Trophoblast cell (in vitro differentiated cells and primary cell): ENCODE measurements around the gene PORCN.

ENCODE experiments used
- DNase-seq, 2 donors: peaks; one replicate each; pipeline ENCODE4 v3.0.0-alpha.2; 2016
- H2AFZ ChIP-seq: 2 replicates; pipeline ENCODE4 v1.6.1; 2013; ENCODE audit warnings: low read length, moderate library complexity, mild to moderate bottlenecking; ENCODE audit not compliant: insufficient read depth, poor library complexity
- H2AK5ac ChIP-seq: 2 replicates; pipeline ENCODE4 v1.6.1; 2013; ENCODE audit warnings: mild to moderate bottlenecking, low read length
- H2BK120ac ChIP-seq: 2 replicates; pipeline ENCODE4 v1.6.1; 2013; ENCODE audit warnings: low read length, mild to moderate bottlenecking, moderate library complexity; ENCODE audit not compliant: insufficient read depth, poor library complexity
- H2BK12ac ChIP-seq: 2 replicates; pipeline ENCODE4 v1.6.1; 2013; ENCODE audit warnings: mild to moderate bottlenecking, low read length, moderate library complexity
- H2BK5ac ChIP-seq: 2 replicates; pipeline ENCODE4 v1.6.1; 2013; ENCODE audit warnings: low read length, low read depth, moderate library complexity, mild to moderate bottlenecking; ENCODE audit not compliant: poor library complexity
- H3K14ac ChIP-seq: 2 replicates; pipeline ENCODE4 v1.6.1; 2013; ENCODE audit warnings: mild to moderate bottlenecking, low read length
- H3K18ac ChIP-seq: 2 replicates; pipeline ENCODE4 v1.6.1; 2013; ENCODE audit warnings: mild to moderate bottlenecking, low read length
- H3K23ac ChIP-seq: 2 replicates; pipeline ENCODE4 v1.6.1; 2013; ENCODE audit warnings: low read length
- H3K27ac ChIP-seq: 2 replicates; pipeline ENCODE4 v1.5.1; 2013; ENCODE audit warnings: low read depth, mild to moderate bottlenecking, inconsistent platforms, low read length, moderate library complexity
- H3K27me3 ChIP-seq: 2 replicates; pipeline ENCODE4 v1.6.1; 2013; ENCODE audit warnings: inconsistent platforms, mild to moderate bottlenecking, low read length, moderate library complexity; ENCODE audit not compliant: insufficient read depth
- H3K36me3 ChIP-seq, 2 experiments: 1 replicate in 1 of 2; 2 replicates in 1 of 2; pipeline ENCODE4 v1.6.1; 2013; ENCODE audit warnings: low read length in 2 of 2, mild to moderate bottlenecking in 2 of 2, moderate library complexity in 1 of 2; ENCODE audit not compliant: insufficient read depth in 2 of 2, control insufficient read depth in 1 of 2
- H3K4ac ChIP-seq: 2 replicates; pipeline ENCODE4 v1.6.1; 2013; ENCODE audit warnings: low read depth, mild to moderate bottlenecking, low read length, moderate library complexity
- H3K4me1 ChIP-seq, 2 experiments: 1 replicate in 1 of 2; 2 replicates in 1 of 2; pipeline ENCODE4 v1.6.1; 2013; ENCODE audit warnings: low read length in 2 of 2, mild to moderate bottlenecking in 2 of 2, moderate library complexity in 1 of 2; ENCODE audit not compliant: insufficient read depth in 2 of 2, control insufficient read depth in 1 of 2
- H3K4me2 ChIP-seq: 2 replicates; pipeline ENCODE4 v1.6.1; 2013; ENCODE audit warnings: inconsistent platforms, mild to moderate bottlenecking, low read length, moderate library complexity
- H3K4me3 ChIP-seq: 2 replicates; pipeline ENCODE4 v1.5.1; 2013; ENCODE audit warnings: mild to moderate bottlenecking, low read depth, low read length, inconsistent platforms
- H3K79me1 ChIP-seq: one replicate; pipeline ENCODE4 v1.6.1; 2013; ENCODE audit warnings: low read length
- H3K79me2 ChIP-seq: 2 replicates; pipeline ENCODE4 v1.6.1; 2013; ENCODE audit warnings: low read length, mild to moderate bottlenecking; ENCODE audit not compliant: control insufficient read depth, insufficient read depth, poor library complexity
- H3K9ac ChIP-seq: 2 replicates; pipeline ENCODE4 v1.6.1; 2013; ENCODE audit warnings: mild to moderate bottlenecking, low read length
- H3K9me3 ChIP-seq: 2 replicates; pipeline ENCODE4 v1.6.1; 2013; ENCODE audit warnings: low read depth, mild to moderate bottlenecking, control low read depth, inconsistent platforms, low read length; ENCODE audit not compliant: insufficient read depth
- H4K12ac ChIP-seq: 2 replicates; pipeline ENCODE4 v1.6.1; 2013; ENCODE audit warnings: low read depth, mild to moderate bottlenecking, low read length, moderate library complexity
- H4K8ac ChIP-seq: 2 replicates; pipeline ENCODE4 v1.6.1; 2013; ENCODE audit warnings: low read depth, mild to moderate bottlenecking, low read length, moderate library complexity
- H4K91ac ChIP-seq: one replicate; pipeline ENCODE4 v1.6.1; 2013; ENCODE audit warnings: low read depth, mild to moderate bottlenecking, low read length, moderate library complexity
- WGBS: extraction: QIAGEN DNeasy Blood & Tissue Kit; methylation state at CpG from one replicate; pipeline ENCODE4 v1.1.7; 2013; ENCODE audit warnings: missing lambda C conversion rate; ENCODE audit not compliant: insufficient read length, insufficient coverage; ENCODE audit errors: extremely low coverage; 5-methylcytosine and 5-hydroxymethylcytosine counted together

The PORCN gene

DNA sequence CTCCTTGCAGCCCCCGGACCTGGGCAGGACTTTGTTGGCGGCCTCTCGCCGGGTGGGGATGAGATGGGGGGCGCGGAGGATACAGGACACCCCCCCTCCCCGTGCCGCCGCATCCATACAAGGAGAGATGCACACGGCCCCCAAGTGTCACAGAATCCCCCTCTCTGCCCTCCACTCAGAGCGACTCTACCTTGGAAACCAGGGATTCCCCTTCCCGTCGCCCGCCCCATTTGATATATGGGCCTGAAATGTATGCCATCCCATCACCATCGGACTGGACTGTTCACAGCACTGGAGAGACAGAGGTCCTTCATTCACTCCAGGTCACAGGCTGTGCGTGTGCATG lies 426 bp downstream of the PORCN start:
- Histone ChIP-seq H3K9ac (peak overlapping the region; percentile 70), H3K4me2 (peak overlapping the region; percentile 94), H2AK5ac (no peak overlapping the region), H2BK120ac (no peak overlapping the region), H3K27me3 (no peaks in the 10 kb centered on the region), H2BK12ac (peak overlapping the region; percentile 32), H3K79me1 (peaks cover 11% of the 10 kb centered on the region), H3K23ac (no peak overlapping the region), H4K8ac (peak overlapping the region; percentile 82), H3K9me3 (peaks cover 2% of the 10 kb centered on the region), H3K4me3 (peak overlapping the region; percentile 78), H3K27ac (no peak overlapping the region), H3K14ac (peak overlapping the region; percentile 49), H3K79me2 (no peaks in the 10 kb centered on the region), H3K36me3 (no peaks in the 10 kb centered on the region), H2BK5ac (peak overlapping the region; percentile 42), H4K12ac (no peak overlapping the region), H3K4me1 (peaks cover 17 to 27% of the 10 kb centered on the region in 2 experiments), H3K4ac (no peak overlapping the region), H2AFZ (peak overlapping the region; percentile 30), H3K18ac (peak overlapping the region; percentile 43), H4K91ac (peak overlapping the region; percentile 84)
- no peak for DNase-seq
- no CpG with 5 or more reads among the region's 16 CpGs for WGBS

DNA sequence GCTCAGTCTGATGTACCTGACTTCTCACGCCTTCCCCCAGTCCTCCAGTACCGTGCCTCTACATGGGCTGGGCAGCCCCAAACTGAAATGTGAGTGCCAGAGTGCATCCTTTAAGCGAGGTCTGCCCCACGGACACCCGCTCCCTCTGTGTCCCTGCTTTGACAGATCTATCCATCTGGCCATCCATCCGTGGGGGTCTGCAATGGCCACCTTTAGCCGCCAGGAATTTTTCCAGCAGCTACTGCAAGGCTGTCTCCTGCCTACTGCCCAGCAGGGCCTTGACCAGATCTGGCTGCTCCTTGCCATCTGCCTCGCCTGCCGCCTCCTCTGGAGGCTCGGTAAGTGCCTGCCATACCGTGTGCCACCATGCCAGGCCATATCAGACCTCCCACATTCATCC lies 827 bp downstream of the PORCN start:
- whole genome bisulfite sequencing = no CpG with 5 or more reads among the region's 11 CpGs
- peaks cover 13% of the 10 kb centered on the region for H3K79me1 ChIP-seq
- H3K14ac ChIP-seq = no peak overlapping the region
- H3K9me3 ChIP-seq = peaks cover 2% of the 10 kb centered on the region
- H3K9ac ChIP-seq = no peak overlapping the region
- H2BK5ac ChIP-seq = no peak overlapping the region
- no peak overlapping the region for H3K23ac ChIP-seq
- no peak overlapping the region for H4K8ac ChIP-seq
- H2BK12ac ChIP-seq = no peak overlapping the region
- peak overlapping the region; percentile 94 for H3K4me2 ChIP-seq
- H2AFZ ChIP-seq = no peak overlapping the region
- H2AK5ac ChIP-seq = no peak overlapping the region
- DNase-seq = no peak
- H3K4me1 ChIP-seq = peaks cover 20 to 29% of the 10 kb centered on the region in 2 experiments
- H4K91ac ChIP-seq = no peak overlapping the region
- H4K12ac ChIP-seq = no peak overlapping the region
- no peaks in the 10 kb centered on the region for H3K36me3 ChIP-seq
- H3K18ac ChIP-seq = no peak overlapping the region
- no peaks in the 10 kb centered on the region for H3K27me3 ChIP-seq
- no peak overlapping the region for H3K27ac ChIP-seq
- H2BK120ac ChIP-seq = no peak overlapping the region
- peak overlapping the region; percentile 78 for H3K4me3 ChIP-seq
- H3K4ac ChIP-seq = no peak overlapping the region
- no peaks in the 10 kb centered on the region for H3K79me2 ChIP-seq

DNA sequence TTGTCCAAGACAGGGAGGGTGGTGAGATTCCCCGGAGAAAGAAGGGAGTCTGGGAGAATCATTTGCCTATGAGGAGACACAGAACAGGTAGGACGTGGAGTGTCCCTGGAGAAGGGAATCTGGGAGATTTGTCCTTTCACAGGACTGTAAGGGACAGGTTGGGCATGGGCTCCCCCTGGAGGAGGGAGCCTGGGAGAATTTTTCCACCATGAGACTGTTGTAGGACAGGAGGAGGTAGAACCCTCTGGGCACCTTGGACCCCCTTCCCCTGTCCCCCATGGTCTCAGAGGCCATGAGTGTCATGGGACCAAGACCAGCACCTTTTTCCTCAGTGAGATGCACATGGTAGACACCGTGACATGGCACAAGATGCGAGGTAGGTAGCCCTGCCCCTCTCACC lies 2.8 kb downstream of the PORCN start:
- H2BK12ac ChIP-seq = no peak overlapping the region
- peaks cover 2% of the 10 kb centered on the region for H3K9me3 ChIP-seq
- peaks cover 0 to 2% of the 10 kb centered on the region in 2 experiments for H3K36me3 ChIP-seq
- peaks cover 19% of the 10 kb centered on the region for H3K79me1 ChIP-seq
- no peak overlapping the region for H3K4me2 ChIP-seq
- H2AK5ac ChIP-seq = no peak overlapping the region
- peak in 1 of 2 donors; percentile 51 for DNase-seq
- no peak overlapping the region for H2BK120ac ChIP-seq
- no peak overlapping the region for H4K12ac ChIP-seq
- no peak overlapping the region for H2AFZ ChIP-seq
- no peak overlapping the region for H4K91ac ChIP-seq
- H3K4ac ChIP-seq = no peak overlapping the region
- H3K79me2 ChIP-seq = no peaks in the 10 kb centered on the region
- no peak overlapping the region for H3K14ac ChIP-seq
- no peak overlapping the region for H4K8ac ChIP-seq
- H3K27me3 ChIP-seq = no peaks in the 10 kb centered on the region
- no peak overlapping the region for H3K4me3 ChIP-seq
- no peak overlapping the region for H3K27ac ChIP-seq
- peaks cover 28 to 42% of the 10 kb centered on the region in 2 experiments for H3K4me1 ChIP-seq
- no peak overlapping the region for H3K18ac ChIP-seq
- H3K9ac ChIP-seq = no peak overlapping the region
- H3K23ac ChIP-seq = no peak overlapping the region
- no CpG with 5 or more reads among the region's 4 CpGs for WGBS
- H2BK5ac ChIP-seq = no peak overlapping the region

DNA sequence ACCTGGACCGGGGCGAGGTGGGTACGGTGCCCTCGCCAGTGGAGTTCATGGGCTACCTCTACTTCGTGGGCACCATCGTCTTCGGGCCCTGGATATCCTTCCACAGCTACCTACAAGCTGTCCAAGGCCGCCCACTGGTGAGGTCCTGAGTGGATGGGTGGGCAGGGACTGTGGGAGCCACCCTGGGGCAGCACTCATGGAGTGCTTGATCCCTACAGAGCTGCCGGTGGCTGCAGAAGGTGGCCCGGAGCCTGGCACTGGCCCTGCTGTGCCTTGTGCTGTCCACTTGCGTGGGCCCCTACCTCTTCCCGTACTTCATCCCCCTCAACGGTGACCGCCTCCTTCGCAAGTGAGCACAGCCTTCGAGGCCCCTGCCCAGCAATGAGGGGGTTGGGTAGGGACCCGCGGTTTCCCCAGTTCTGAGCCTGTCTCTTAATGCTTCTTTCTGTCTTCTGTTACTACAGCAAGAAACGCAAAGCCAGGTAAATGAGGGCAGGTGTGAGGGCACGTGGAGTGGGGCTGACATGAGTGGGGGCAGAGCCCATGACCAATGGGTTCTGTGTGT lies 3.7 kb downstream of the PORCN start:
- no CpG with 5 or more reads among the region's 20 CpGs for WGBS
- Histone ChIP-seq H3K14ac (peak overlapping the region; percentile 30), H3K79me2 (no peaks in the 10 kb centered on the region), H3K4me3 (no peak overlapping the region), H4K8ac (no peak overlapping the region), H3K36me3 (peaks cover 0 to 2% of the 10 kb centered on the region in 2 experiments), H2BK5ac (no peak overlapping the region), H3K27ac (peak overlapping the region; percentile 68), H3K27me3 (no peaks in the 10 kb centered on the region), H3K9me3 (peaks cover 2% of the 10 kb centered on the region), H3K4me1 (peaks cover 28 to 42% of the 10 kb centered on the region in 2 experiments), H2BK12ac (peak overlapping the region; percentile 28), H3K4ac (no peak overlapping the region), H3K9ac (no peak overlapping the region), H3K4me2 (no peak overlapping the region), H3K79me1 (peaks cover 19% of the 10 kb centered on the region), H3K18ac (peak overlapping the region; percentile 25), H2AK5ac (peak overlapping the region; percentile 67), H4K91ac (peak overlapping the region; percentile 36), H2BK120ac (peak overlapping the region; percentile 20), H4K12ac (no peak overlapping the region), H3K23ac (no peak overlapping the region), H2AFZ (no peak overlapping the region)
- no peak for DNase-seq
